Neuron (in vitro differentiated cells): ENCODE results near the gene IL1RN.

Experiments
- H2AFZ ChIP-seq: one replicate; pipeline ENCODE4 v1.6.1; 2013; ENCODE audit warnings: low read depth, mild to moderate bottlenecking, inconsistent platforms, low read length, moderate library complexity
- H3K27me3 ChIP-seq: one replicate; pipeline ENCODE4 v1.6.1; 2013; ENCODE audit warnings: low read length; ENCODE audit not compliant: insufficient read depth
- H3K36me3 ChIP-seq: one replicate; pipeline ENCODE4 v1.6.1; 2013; ENCODE audit warnings: low read length; ENCODE audit not compliant: insufficient read depth
- H3K4me1 ChIP-seq: one replicate; pipeline ENCODE4 v1.6.1; 2013; ENCODE audit warnings: low read length; ENCODE audit not compliant: insufficient read depth
- H3K4me3 ChIP-seq: 2 replicates; pipeline ENCODE4 v1.5.1; 2013; ENCODE audit warnings: mild to moderate bottlenecking, low read length, moderate library complexity
- H3K9me3 ChIP-seq: one replicate; pipeline ENCODE4 v1.6.1; 2013; ENCODE audit warnings: low read length

The IL1RN gene

GRCh38 chr2:113112871-113113270 lies 14.5 kb upstream of the IL1RN start:
- H3K27me3 ChIP-seq, result no peaks in the 10 kb centered on the region
- no peaks in the 10 kb centered on the region for H3K9me3 ChIP-seq
- H3K4me1 ChIP-seq, result no peaks in the 10 kb centered on the region
- H2AFZ ChIP-seq, result no peak overlapping the region
- no peak overlapping the region for H3K4me3 ChIP-seq
- no peaks in the 10 kb centered on the region for H3K36me3 ChIP-seq

- H3K4me3 ChIP-seq, result no peak overlapping the region
- H3K9me3 ChIP-seq, result no peaks in the 10 kb centered on the region
- no peaks in the 10 kb centered on the region for H3K4me1 ChIP-seq
- H2AFZ ChIP-seq, result no peak overlapping the region
- no peaks in the 10 kb centered on the region for H3K27me3 ChIP-seq
- H3K36me3 ChIP-seq, result no peaks in the 10 kb centered on the region
Measured at GRCh38 chr2:113113807-113114206, 13.6 kb upstream of the IL1RN start.

GRCh38 chr2:113114224-113114945 lies 13.0 kb upstream of the IL1RN start:
- H3K27me3 ChIP-seq, result no peaks in the 10 kb centered on the region
- H3K4me1 ChIP-seq, result no peaks in the 10 kb centered on the region
- H2AFZ ChIP-seq, result no peak overlapping the region
- no peaks in the 10 kb centered on the region for H3K36me3 ChIP-seq
- H3K4me3 ChIP-seq, result no peak overlapping the region
- H3K9me3 ChIP-seq, result no peaks in the 10 kb centered on the region

GRCh38 chr2:113114996-113115395 lies 12.4 kb upstream of the IL1RN start:
- H3K4me3 ChIP-seq, result no peak overlapping the region
- no peaks in the 10 kb centered on the region for H3K4me1 ChIP-seq
- H3K36me3 ChIP-seq, result no peaks in the 10 kb centered on the region
- H3K27me3 ChIP-seq, result no peaks in the 10 kb centered on the region
- no peak overlapping the region for H2AFZ ChIP-seq
- no peaks in the 10 kb centered on the region for H3K9me3 ChIP-seq

GRCh38 chr2:113116100-113116958 lies 11.1 kb upstream of the IL1RN start:
- H3K4me1 ChIP-seq, result no peaks in the 10 kb centered on the region
- H3K36me3 ChIP-seq, result no peaks in the 10 kb centered on the region
- no peak overlapping the region for H2AFZ ChIP-seq
- H3K27me3 ChIP-seq, result no peaks in the 10 kb centered on the region
- no peaks in the 10 kb centered on the region for H3K9me3 ChIP-seq
- no peak overlapping the region for H3K4me3 ChIP-seq

GRCh38 chr2:113117541-113118262 lies 9.7 kb upstream of the IL1RN start:
- Histone ChIP-seq H3K9me3 (no peaks in the 10 kb centered on the region), H3K4me1 (no peaks in the 10 kb centered on the region), H2AFZ (no peak overlapping the region), H3K27me3 (no peaks in the 10 kb centered on the region), H3K4me3 (no peak overlapping the region), H3K36me3 (no peaks in the 10 kb centered on the region)

- H2AFZ ChIP-seq, result no peak overlapping the region
- no peaks in the 10 kb centered on the region for H3K36me3 ChIP-seq
- no peak overlapping the region for H3K4me3 ChIP-seq
- H3K27me3 ChIP-seq, result peaks cover 2% of the 10 kb centered on the region
- H3K4me1 ChIP-seq, result no peaks in the 10 kb centered on the region
- H3K9me3 ChIP-seq, result no peaks in the 10 kb centered on the region
Measured at GRCh38 chr2:113118263-113118657, 9.1 kb upstream of the IL1RN start.

GRCh38 chr2:113119111-113119510 lies 8.3 kb upstream of the IL1RN start:
- no peak overlapping the region for H3K4me3 ChIP-seq
- H3K36me3 ChIP-seq, result no peaks in the 10 kb centered on the region
- no peaks in the 10 kb centered on the region for H3K4me1 ChIP-seq
- H3K9me3 ChIP-seq, result no peaks in the 10 kb centered on the region
- peaks cover 2% of the 10 kb centered on the region for H3K27me3 ChIP-seq
- H2AFZ ChIP-seq, result no peak overlapping the region

- Histone ChIP-seq H3K36me3 (no peaks in the 10 kb centered on the region), H3K4me1 (peaks cover 5% of the 10 kb centered on the region), H2AFZ (no peak overlapping the region), H3K27me3 (peaks cover 2% of the 10 kb centered on the region), H3K9me3 (no peaks in the 10 kb centered on the region), H3K4me3 (no peak overlapping the region)
Measured at GRCh38 chr2:113120861-113121260, 6.5 kb upstream of the IL1RN start.

GRCh38 chr2:113122364-113122763 lies 5.0 kb upstream of the IL1RN start:
- peaks cover 5% of the 10 kb centered on the region for H3K4me1 ChIP-seq
- no peaks in the 10 kb centered on the region for H3K36me3 ChIP-seq
- H3K9me3 ChIP-seq, result no peaks in the 10 kb centered on the region
- H3K4me3 ChIP-seq, result no peak overlapping the region
- no peak overlapping the region for H2AFZ ChIP-seq
- peaks cover 2% of the 10 kb centered on the region for H3K27me3 ChIP-seq

- Histone ChIP-seq H3K4me3 (no peak overlapping the region), H3K9me3 (no peaks in the 10 kb centered on the region), H3K27me3 (peaks cover 9% of the 10 kb centered on the region), H3K36me3 (no peaks in the 10 kb centered on the region), H2AFZ (no peak overlapping the region), H3K4me1 (peaks cover 5% of the 10 kb centered on the region)
Measured at GRCh38 chr2:113123726-113124125, 3.7 kb upstream of the IL1RN start.

- H3K27me3 ChIP-seq, result peaks cover 9% of the 10 kb centered on the region
- H3K9me3 ChIP-seq, result no peaks in the 10 kb centered on the region
- H2AFZ ChIP-seq, result no peak overlapping the region
- H3K4me1 ChIP-seq, result peaks cover 5% of the 10 kb centered on the region
- no peak overlapping the region for H3K4me3 ChIP-seq
- H3K36me3 ChIP-seq, result no peaks in the 10 kb centered on the region
Measured at GRCh38 chr2:113124181-113124961, 3.0 kb upstream of the IL1RN start.
